DMS 273 treated with DMSO at 0.1 percent for 48 hours (cell line): Measurements from ENCODE around the gene DSCAM.
A peak's percentile ranks its signal among the peaks of the same experiment; 100 is the strongest.

Experiments
- DNase-seq: peaks from one replicate; lab custom pipeline; 2025; lab: John Stamatoyannopoulos, UW

DSCAM gene

GRCh38 chr21:40610345-40610744 lies 236.6 kb downstream of the DSCAM start:
- DNase-seq, result no peak

- no peak for DNase-seq
These were observed 240.6 kb downstream of the DSCAM start for GRCh38 chr21:40606341-40606740.

GRCh38 chr21:40605094-40605493 lies 241.9 kb downstream of the DSCAM start:
- DNase-seq, result no peak

DNA sequence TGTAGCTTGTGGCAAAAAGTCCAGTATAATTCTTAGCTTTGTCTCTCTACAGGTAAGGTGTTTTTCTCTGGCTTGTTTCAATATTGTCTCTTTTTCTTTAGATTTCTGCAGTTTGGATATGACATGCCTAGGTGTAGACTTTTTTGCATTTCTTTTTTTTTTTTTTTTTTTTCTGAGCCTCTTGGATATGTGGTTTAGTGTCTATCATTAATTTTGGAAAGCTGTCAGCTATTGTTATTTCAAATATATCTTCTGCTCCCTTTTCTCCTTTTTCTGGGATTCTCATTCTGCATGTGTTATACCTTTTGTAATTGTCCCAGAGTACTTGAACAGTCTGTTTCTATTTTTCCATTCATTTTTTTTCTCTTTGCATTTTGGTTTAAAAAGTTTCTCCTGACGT lies 243.2 kb downstream of the DSCAM start:
- DNase-seq, result no peak

GRCh38 chr21:40602080-40602479 lies 244.9 kb downstream of the DSCAM start:
- no peak for DNase-seq

GRCh38 chr21:40595806-40596205 lies 251.2 kb downstream of the DSCAM start:
- DNase-seq, result no peak

DNA sequence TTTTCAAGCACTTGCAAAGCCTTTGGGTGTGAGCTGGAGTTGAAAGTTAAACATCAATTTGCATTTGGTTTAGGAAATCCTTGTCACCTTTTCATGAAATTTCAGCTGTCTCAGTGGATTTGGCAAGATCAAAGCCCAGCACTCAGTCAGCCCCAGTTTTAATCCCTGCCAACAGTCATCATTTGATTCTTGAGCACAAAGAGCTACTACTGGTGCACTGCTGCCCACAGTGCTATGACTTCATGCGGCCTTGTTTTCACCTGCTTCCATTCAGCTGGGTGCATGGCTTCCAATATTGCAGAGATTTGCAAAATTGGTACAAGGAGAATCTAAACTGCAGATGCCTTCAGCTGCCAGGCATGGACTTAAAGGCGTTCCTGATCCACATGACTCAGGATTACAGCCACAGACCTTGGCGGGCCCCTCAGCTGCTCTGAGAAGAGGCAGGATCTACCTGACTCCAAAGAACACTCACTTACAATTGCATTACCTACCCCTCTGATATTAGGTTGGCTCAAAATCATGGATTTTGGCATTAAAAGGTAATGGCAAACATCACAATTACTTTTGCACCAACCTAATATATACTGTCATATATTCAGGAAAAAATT lies 259.1 kb downstream of the DSCAM start:
- DNase-seq, result no peak

GRCh38 chr21:40586575-40586974 lies 260.4 kb downstream of the DSCAM start:
- DNase-seq, result no peak

- DNase-seq, result no peak
These were observed 269.5 kb downstream of the DSCAM start for GRCh38 chr21:40577285-40578043.

DNA sequence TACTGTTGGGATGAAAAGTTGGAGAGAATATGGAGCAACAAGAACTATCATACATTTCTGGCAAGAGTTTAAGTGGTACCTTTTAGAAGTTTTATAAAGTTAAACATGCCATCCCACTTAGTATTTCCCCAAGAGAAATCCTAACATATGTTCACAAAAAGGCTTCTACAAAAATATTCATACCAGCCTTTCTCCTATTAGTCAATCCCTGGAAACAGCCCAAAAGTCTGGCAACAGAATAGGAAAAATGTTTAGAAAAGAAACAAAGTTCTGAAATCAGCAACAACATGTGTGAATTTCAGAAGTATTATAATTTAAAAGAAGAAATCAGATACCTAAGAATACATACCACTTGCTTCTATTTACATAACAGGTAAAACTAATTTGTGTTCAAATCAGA lies 271.0 kb downstream of the DSCAM start:
- DNase-seq, result no peak

DNA sequence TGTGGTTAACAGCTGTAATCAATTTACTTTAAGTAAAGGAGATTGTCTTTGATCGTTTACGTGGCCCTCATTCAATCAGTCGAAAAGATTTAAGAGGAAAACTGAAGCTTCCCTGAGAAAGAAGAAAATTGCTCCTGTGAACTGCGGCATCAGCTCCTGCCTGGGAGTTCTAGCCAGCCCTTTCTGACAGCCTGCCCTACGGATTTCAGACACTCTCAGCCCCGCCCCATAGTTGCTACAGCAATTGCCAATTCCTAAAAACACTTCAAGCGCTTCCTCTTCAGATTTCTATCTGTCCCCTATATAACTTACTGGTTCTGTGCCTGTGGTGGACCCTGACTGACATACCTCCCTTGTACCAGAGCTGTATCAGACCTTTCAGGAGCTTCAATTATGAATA lies 277.6 kb downstream of the DSCAM start:
- no peak for DNase-seq

DNA sequence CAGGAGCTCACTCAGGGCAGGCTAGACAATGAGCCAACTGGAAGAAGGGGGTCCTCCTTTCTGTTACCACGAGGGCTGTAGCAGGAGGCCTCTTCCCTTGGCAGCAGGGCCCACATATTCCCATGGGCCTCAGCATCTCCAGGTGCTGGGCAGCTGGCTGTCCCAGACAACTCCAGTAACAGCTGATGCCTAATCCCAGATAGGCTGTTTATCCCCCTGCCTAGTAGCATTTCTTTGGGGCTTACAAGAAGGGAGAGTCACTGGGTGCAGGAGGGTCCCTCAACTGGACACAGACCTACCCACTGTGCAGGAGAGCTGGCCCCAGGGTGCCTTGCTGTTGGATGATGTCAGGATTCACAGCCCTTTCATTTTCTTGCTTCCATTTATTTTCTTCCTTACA lies 278.2 kb downstream of the DSCAM start:
- DNase-seq, result peak; percentile 24

DNA sequence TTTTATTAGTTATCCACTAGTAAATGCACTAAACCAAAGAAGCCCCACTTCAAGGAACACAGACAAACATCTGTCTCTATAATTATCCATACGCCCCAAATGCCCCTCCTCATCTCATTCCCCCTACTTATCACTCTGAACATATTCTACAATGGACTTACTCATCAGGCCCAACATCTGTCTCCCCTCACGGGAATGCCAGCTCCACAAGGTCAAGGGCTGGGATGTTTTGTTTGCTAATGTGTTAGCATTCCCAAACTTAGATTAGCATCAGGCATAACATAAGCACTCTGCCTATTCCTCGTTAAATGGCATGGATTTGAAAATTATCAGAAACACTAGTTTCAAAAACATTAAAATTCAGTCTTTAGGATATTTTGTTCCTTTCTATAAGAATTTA lies 279.5 kb downstream of the DSCAM start:
- DNase-seq, result peak; percentile 48

DNA sequence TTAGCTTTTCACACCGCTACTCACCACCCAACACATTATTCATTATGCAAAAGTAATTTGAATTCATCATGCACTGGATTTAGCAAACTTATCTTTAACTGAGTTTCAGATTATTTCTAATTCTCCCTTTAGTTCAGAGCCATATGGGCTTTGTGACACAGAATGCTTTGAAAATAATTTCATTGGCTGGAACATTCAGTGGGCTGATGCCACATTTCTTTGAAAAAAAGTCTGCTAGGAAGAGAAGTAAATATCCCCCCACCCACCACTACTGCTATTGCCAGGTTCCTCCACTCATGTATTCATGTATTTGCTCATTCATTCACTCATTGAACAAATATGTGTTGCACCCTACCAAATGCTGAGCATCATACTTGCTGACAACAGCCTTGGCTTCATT lies 280.5 kb downstream of the DSCAM start:
- no peak for DNase-seq

DNA sequence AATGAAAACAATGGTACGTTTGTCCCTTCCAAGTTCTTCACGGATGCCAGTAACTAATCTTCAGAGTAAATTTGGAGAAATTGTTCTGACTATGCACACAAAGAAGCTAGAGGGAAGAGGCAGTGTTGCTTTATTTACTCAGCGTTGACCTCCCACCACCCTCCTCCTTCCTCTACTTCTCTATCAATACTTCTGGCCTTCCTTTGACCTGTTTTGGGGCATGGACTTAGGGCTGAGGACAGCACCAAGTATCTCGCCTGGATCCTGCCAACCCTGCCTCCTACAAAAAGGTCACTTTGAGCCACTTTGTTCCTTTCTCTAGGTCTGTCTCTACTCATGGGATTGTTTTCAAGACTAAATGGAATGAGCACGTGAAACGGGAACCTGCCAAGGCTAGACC lies 282.6 kb downstream of the DSCAM start:
- no peak for DNase-seq

- no peak for DNase-seq
These were observed 283.1 kb downstream of the DSCAM start for GRCh38 chr21:40563900-40564299.

GRCh38 chr21:40562242-40563002 lies 284.5 kb downstream of the DSCAM start:
- DNase-seq, result no peak

- DNase-seq, result no peak
These were observed 290.5 kb downstream of the DSCAM start for GRCh38 chr21:40556442-40556968.

- no peak for DNase-seq
These were observed 291.9 kb downstream of the DSCAM start for GRCh38 chr21:40555021-40555528.

DNA sequence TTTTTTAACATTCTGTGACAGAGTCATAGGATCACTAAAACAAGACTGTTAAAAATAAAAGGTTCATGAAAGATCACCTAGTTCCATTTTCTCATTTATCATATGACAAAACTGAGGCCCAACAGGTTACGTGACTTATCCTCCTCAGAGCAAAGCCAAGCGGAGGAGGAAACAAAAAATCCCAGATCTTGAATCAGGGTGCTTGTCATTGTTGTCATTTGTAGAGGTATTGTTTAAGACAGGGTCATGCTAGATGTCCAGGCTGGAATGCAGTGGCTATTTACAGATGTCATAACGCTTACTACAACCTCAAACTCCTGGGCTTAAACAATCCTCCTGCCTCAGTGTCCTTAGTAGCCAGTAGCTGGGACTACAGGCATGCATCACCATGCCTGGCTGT lies 293.2 kb downstream of the DSCAM start:
- no peak for DNase-seq

- DNase-seq, result peak; percentile 1
These were observed 298.9 kb downstream of the DSCAM start for GRCh38 chr21:40547906-40548513.

DNA sequence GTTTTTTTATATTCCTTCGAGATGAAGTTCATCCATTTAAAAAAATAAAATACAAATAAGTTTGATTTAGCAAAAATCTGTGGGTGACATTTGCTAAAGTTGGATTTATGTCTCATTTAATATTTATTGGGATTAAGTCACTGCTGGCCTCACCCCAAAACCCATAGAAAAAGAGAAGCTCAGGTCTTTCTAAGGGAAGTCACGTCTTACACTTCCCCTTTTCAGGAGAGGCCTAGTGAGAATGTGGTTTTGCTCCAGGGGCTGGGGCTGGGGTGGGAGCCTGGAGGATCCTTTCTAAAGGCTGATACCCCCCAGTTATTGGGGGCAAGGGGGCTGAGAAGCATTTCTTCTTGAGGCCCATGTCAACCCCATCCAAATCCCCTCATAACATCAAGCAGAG lies 300.3 kb downstream of the DSCAM start:
- no peak for DNase-seq
